CD4-positive, CD25-positive, alpha-beta regulatory T cell (primary cell): ENCODE data around the gene RNU6-7. TPM values are rescaled to one million over a fixed set of nuclear protein-coding genes. Genes with fewer than 3 reads are reported as not detected.

Experiments used
- ATAC-seq, 2 donors: fragments of 150-1000 bp; cut with Tn5 transposase; one replicate each; pipeline ENCODE4 v1.10.0; 2021; ENCODE audit warnings: low read depth in 2 of 2, moderate number of reproducible peaks in 2 of 2, moderate library complexity in 1 of 2
- DNase-seq, 3 donors: peaks; one replicate each; pipeline versions ENCODE4 v3.0.0 to v3.0.0-alpha.2; 2012 to 2022; ENCODE audit warnings: mixed read lengths in 1 of 3
- H3K27ac ChIP-seq: one replicate; pipeline ENCODE4 v1.7.0; 2013; ENCODE audit warnings: mild to moderate bottlenecking, low read length; ENCODE audit not compliant: insufficient read depth, poor library complexity, severe bottlenecking
- H3K27me3 ChIP-seq: one replicate; pipeline ENCODE4 v1.7.0; 2013; ENCODE audit warnings: low read length; ENCODE audit not compliant: control insufficient read depth, insufficient read depth
- H3K36me3 ChIP-seq: one replicate; pipeline ENCODE4 v1.7.0; 2013; ENCODE audit warnings: mild to moderate bottlenecking, low read length, moderate library complexity; ENCODE audit not compliant: control insufficient read depth, insufficient read depth
- H3K4me1 ChIP-seq: 2 replicates; pipeline ENCODE4 v1.7.0; 2013; ENCODE audit warnings: mild to moderate bottlenecking, low read length; ENCODE audit not compliant: insufficient read depth, control insufficient read depth, poor library complexity, severe bottlenecking
- H3K4me3 ChIP-seq: one replicate; pipeline ENCODE4 v1.7.0; 2013; ENCODE audit warnings: low read depth, mild to moderate bottlenecking, low read length, moderate library complexity
- H3K9me3 ChIP-seq, 2 experiments: 1 replicate in 1 of 2; 2 replicates in 1 of 2; pipeline ENCODE4 v1.7.0; 2013; ENCODE audit warnings: low read length in 2 of 2, mild to moderate bottlenecking in 1 of 2, moderate library complexity in 1 of 2; ENCODE audit not compliant: control insufficient read depth in 2 of 2
- H3K27ac Mint-ChIP-seq, 3 donors: one replicate each; pipeline ENCODE4 v1.8.0; 2020 to 2022; ENCODE audit warnings: mild to moderate bottlenecking in 3 of 3, mixed read lengths in 3 of 3, moderate library complexity in 2 of 3
- H3K27me3 Mint-ChIP-seq: one replicate; pipeline ENCODE4 v1.8.0; 2022; ENCODE audit warnings: mild to moderate bottlenecking, mixed read lengths
- H3K36me3 Mint-ChIP-seq: one replicate; pipeline ENCODE4 v1.8.0; 2020; ENCODE audit warnings: mixed read lengths
- H3K4me1 Mint-ChIP-seq, 4 donors: one replicate each; pipeline ENCODE4 v1.8.0; 2020 to 2022; ENCODE audit warnings: mixed read lengths in 4 of 4, mild to moderate bottlenecking in 1 of 4
- H3K4me3 Mint-ChIP-seq, 4 donors: one replicate each; pipeline ENCODE4 v1.8.0; 2020 to 2022; ENCODE audit warnings: mild to moderate bottlenecking in 4 of 4, mixed read lengths in 4 of 4, moderate library complexity in 3 of 4
- H3K9me3 Mint-ChIP-seq, 7 donors: one replicate each; pipeline ENCODE4 v1.8.0; 2020 to 2022; ENCODE audit warnings: mixed read lengths in 7 of 7, mild to moderate bottlenecking in 3 of 7, moderate library complexity in 2 of 7
- polyA plus RNA-seq, 4 donors: library from polyadenylated mRNA; unstranded; fragments of 300-500 nt; fragmentation: Illumina TruSeq; gene quantifications; one replicate each; pipeline ENCODE4 v1.2.3, GENCODE V29; 2021
- total RNA-seq: library from RNA; stranded (reverse); gene quantifications from one replicate; pipeline ENCODE4 v1.2.3, GENCODE V29; 2022

Gene RNU6-7
- not detected for total RNA-seq
- not detected for polyA plus RNA-seq

GRCh38 chr14:32201816-32202490 lies at the start of gene RNU6-7:
TSS of gene RNU6-7 (plus strand) at chr14:32202045.
- Histone ChIP-seq H3K36me3 (no peaks in the 10 kb centered on the region), H3K27me3 (peaks cover 3% of the 10 kb centered on the region), H3K27ac (peak within 1 kb of the TSS; percentile 85), H3K4me1 (peaks cover 37% of the 10 kb centered on the region), H3K9me3 (no peaks in the 10 kb centered on the region), H3K4me3 (peak within 1 kb of the TSS; percentile 88)
- Mint-ChIP-seq H3K36me3 (no peaks in the 10 kb centered on the region), H3K27ac (peak within 1 kb of the TSS; percentile 98 to 99 (median 99)), H3K9me3 (peaks cover 0 to 3% (median 0%) of the 10 kb centered on the region in 7 donors), H3K27me3 (peaks cover 58% of the 10 kb centered on the region), H3K4me1 (peaks cover 5 to 36% (median 25%) of the 10 kb centered on the region in 4 donors), H3K4me3 (peak within 1 kb of the TSS; percentile 83 to 98 (median 94))
- DNase-seq, result peak in 2 of 3 donors; percentile 41 to 63
- no peak for ATAC-seq

- DNase-seq, result no peak
- Mint-ChIP-seq H3K9me3 (peaks cover 0 to 15% (median 0%) of the 10 kb centered on the region in 7 donors), H3K4me1 (no peaks in the 10 kb centered on the region), H3K27me3 (no peaks in the 10 kb centered on the region), H3K27ac (no peak overlapping the region), H3K4me3 (no peak overlapping the region), H3K36me3 (no peaks in the 10 kb centered on the region)
- Histone ChIP-seq H3K9me3 (no peaks in the 10 kb centered on the region), H3K27me3 (no peaks in the 10 kb centered on the region), H3K4me1 (no peaks in the 10 kb centered on the region), H3K4me3 (no peak overlapping the region), H3K27ac (no peak overlapping the region), H3K36me3 (no peaks in the 10 kb centered on the region)
- no peak for ATAC-seq
Measured at GRCh38 chr14:32166029-32166428, 35.8 kb upstream of the RNU6-7 start.

- H3K36me3 ChIP-seq, result no peaks in the 10 kb centered on the region
- Mint-ChIP-seq H3K4me1 (no peaks in the 10 kb centered on the region), H3K4me3 (no peak overlapping the region), H3K27ac (no peak overlapping the region), H3K9me3 (peaks cover 0 to 12% (median 0%) of the 10 kb centered on the region in 7 donors), H3K27me3 (no peaks in the 10 kb centered on the region), H3K36me3 (no peaks in the 10 kb centered on the region)
- ATAC-seq (no peak), DNase-seq (no peak)
- H3K27ac ChIP-seq, result no peak overlapping the region
- H3K4me1 ChIP-seq, result no peaks in the 10 kb centered on the region
- no peaks in the 10 kb centered on the region for H3K27me3 ChIP-seq
- H3K4me3 ChIP-seq, result no peak overlapping the region
- H3K9me3 ChIP-seq, result no peaks in the 10 kb centered on the region
Measured at GRCh38 chr14:32166924-32167323, 34.9 kb upstream of the RNU6-7 start.

- ATAC-seq (no peak), DNase-seq (no peak)
- H3K27me3 Mint-ChIP-seq, result no peaks in the 10 kb centered on the region
- Histone ChIP-seq H3K9me3 (no peaks in the 10 kb centered on the region), H3K36me3 (no peaks in the 10 kb centered on the region), H3K4me1 (no peaks in the 10 kb centered on the region), H3K4me3 (no peak overlapping the region), H3K27me3 (no peaks in the 10 kb centered on the region), H3K27ac (no peak overlapping the region)
- no peak overlapping the region for H3K27ac Mint-ChIP-seq
- no peaks in the 10 kb centered on the region for H3K4me1 Mint-ChIP-seq
- H3K4me3 Mint-ChIP-seq, result no peak overlapping the region
- peaks cover 0 to 7% (median 0%) of the 10 kb centered on the region in 7 donors for H3K9me3 Mint-ChIP-seq
- H3K36me3 Mint-ChIP-seq, result no peaks in the 10 kb centered on the region
Measured at GRCh38 chr14:32167907-32168306, 33.9 kb upstream of the RNU6-7 start.

- Histone ChIP-seq H3K27ac (no peak overlapping the region), H3K36me3 (no peaks in the 10 kb centered on the region), H3K4me1 (no peaks in the 10 kb centered on the region), H3K27me3 (no peaks in the 10 kb centered on the region), H3K4me3 (no peak overlapping the region), H3K9me3 (no peaks in the 10 kb centered on the region)
- DNase-seq (no peak), ATAC-seq (no peak)
- Mint-ChIP-seq H3K4me3 (no peak overlapping the region), H3K27ac (no peak overlapping the region), H3K36me3 (no peaks in the 10 kb centered on the region), H3K27me3 (no peaks in the 10 kb centered on the region), H3K9me3 (peaks cover 0 to 3% (median 0%) of the 10 kb centered on the region in 7 donors), H3K4me1 (no peaks in the 10 kb centered on the region)
Measured at GRCh38 chr14:32169191-32169590, 32.7 kb upstream of the RNU6-7 start.

GRCh38 chr14:32171469-32171868 lies 30.4 kb upstream of the RNU6-7 start:
- H3K27me3 ChIP-seq, result no peaks in the 10 kb centered on the region
- no peak overlapping the region for H3K27ac ChIP-seq
- Mint-ChIP-seq H3K27me3 (no peaks in the 10 kb centered on the region), H3K9me3 (peaks cover 0 to 1% (median 0%) of the 10 kb centered on the region in 7 donors), H3K4me3 (no peak overlapping the region), H3K27ac (no peak overlapping the region), H3K36me3 (no peaks in the 10 kb centered on the region), H3K4me1 (no peaks in the 10 kb centered on the region)
- no peaks in the 10 kb centered on the region for H3K4me1 ChIP-seq
- no peaks in the 10 kb centered on the region for H3K9me3 ChIP-seq
- ATAC-seq, result no peak
- DNase-seq, result no peak
- H3K36me3 ChIP-seq, result no peaks in the 10 kb centered on the region
- no peak overlapping the region for H3K4me3 ChIP-seq

- Histone ChIP-seq H3K27me3 (peaks cover 11% of the 10 kb centered on the region), H3K4me3 (no peak overlapping the region), H3K36me3 (no peaks in the 10 kb centered on the region), H3K9me3 (peaks cover 12 to 13% of the 10 kb centered on the region in 2 experiments), H3K4me1 (no peaks in the 10 kb centered on the region), H3K27ac (no peak overlapping the region)
- Mint-ChIP-seq H3K27me3 (no peaks in the 10 kb centered on the region), H3K9me3 (peaks cover 2 to 16% (median 10%) of the 10 kb centered on the region in 7 donors), H3K4me3 (no peak overlapping the region), H3K4me1 (peaks cover 0 to 7% (median 6%) of the 10 kb centered on the region in 4 donors), H3K27ac (no peak overlapping the region), H3K36me3 (peaks cover 4% of the 10 kb centered on the region)
- ATAC-seq, result no peak
- no peak for DNase-seq
Measured at GRCh38 chr14:32183151-32184058, 18.4 kb upstream of the RNU6-7 start.
